GM21528 (cell line): Measurements from ENCODE around the gene ACAD11.

Experiments used
- ATAC-seq: cut with Tn5 transposase; IDR thresholded peaks from one replicate; pipeline ENCODE4 v1.9.1; 2021; ENCODE audit warnings: mild to moderate bottlenecking, moderate library complexity; ENCODE audit not compliant: unreplicated experiment, low FRiP score

The ACAD11 gene

GRCh38 chr3:132521901-132522300 lies 137.7 kb downstream of the ACAD11 start:
- ATAC-seq = no peak

- ATAC-seq = no peak
Measured at GRCh38 chr3:132519914-132520313, 139.7 kb downstream of the ACAD11 start.

DNA sequence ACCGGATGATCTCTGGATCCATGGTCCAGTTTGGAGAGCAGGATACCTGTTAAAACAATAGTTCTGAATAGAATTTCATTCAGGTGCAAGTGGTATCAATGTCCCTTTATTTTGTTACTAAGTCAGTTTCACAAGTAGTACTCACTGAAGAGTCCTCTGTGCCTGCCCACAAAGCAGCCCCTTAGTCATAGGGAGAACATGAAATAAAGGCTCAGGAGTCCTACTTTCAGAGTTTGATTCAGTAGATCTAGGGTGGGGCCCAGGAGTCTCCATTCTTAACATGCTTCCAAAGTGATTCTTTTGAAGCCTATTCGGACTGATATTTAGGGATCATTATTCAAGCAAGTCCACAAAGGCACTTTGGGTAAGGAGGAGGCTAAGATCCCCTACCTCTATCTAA lies 142.3 kb downstream of the ACAD11 start:
- no peak for ATAC-seq

GRCh38 chr3:132513057-132513456 lies 146.6 kb downstream of the ACAD11 start:
- ATAC-seq = no peak

- ATAC-seq = no peak
Measured at GRCh38 chr3:132509506-132509905, 150.1 kb downstream of the ACAD11 start.

DNA sequence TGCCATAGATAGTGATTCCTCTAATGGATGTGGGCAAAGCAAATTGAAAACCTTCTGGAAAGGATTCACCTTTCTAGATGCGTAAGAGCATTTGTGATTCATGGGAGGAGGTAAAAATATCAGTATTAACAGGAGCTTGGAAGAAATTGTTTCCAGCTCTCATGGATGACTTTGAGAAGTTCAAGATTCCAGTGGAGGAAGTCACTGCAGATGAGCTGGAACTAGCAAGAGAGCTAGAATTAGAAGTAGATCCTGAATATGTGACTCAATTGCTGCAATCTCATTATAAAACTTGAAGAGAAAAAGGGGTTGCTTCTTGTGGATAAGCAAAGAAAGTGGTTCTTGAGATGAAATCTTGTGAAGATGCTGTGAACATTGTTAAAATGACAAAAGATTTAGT lies 150.5 kb downstream of the ACAD11 start:
- ATAC-seq = no peak
